Thyroid gland (tissue), 4 donors: Measurements from ENCODE around the gene IKBKG. TPM values are rescaled to one million over a fixed set of nuclear protein-coding genes. Genes with fewer than 3 reads are reported as not detected.

Experiments used
- DNase-seq, 2 donors: peaks; one replicate each; pipeline ENCODE4 v3.0.0-alpha.2; 2019
- H3K27ac ChIP-seq, 3 donors: fragments of 200-600 bp; sonication (generic); 1 replicate in 2 of 3; 2 replicates in 1 of 3; pipeline ENCODE4 v1.5.1; 2016 to 2019; ENCODE audit warnings: mild to moderate bottlenecking in 1 of 3, moderate library complexity in 1 of 3
- H3K27me3 ChIP-seq: fragments of 200-600 bp; sonication (generic); one replicate; pipeline ENCODE4 v1.5.1; 2019
- H3K36me3 ChIP-seq, 2 donors: fragments of 200-600 bp; sonication (generic); one replicate each; pipeline ENCODE4 v1.5.1; 2016 to 2019
- H3K4me1 ChIP-seq, 2 donors: fragments of 200-600 bp; sonication (generic); one replicate each; pipeline ENCODE4 v1.5.1; 2017 to 2019
- H3K4me3 ChIP-seq, 3 donors: fragments of 200-600 bp; sonication (generic); replicated peaks in 1 of 3; 1 replicate in 2 of 3; 2 replicates in 1 of 3; pipeline ENCODE4 v1.5.1; 2016; ENCODE audit warnings: mild to moderate bottlenecking in 1 of 3
- H3K9me3 ChIP-seq: fragments of 200-600 bp; sonication (generic); one replicate; pipeline ENCODE4 v1.5.1; 2017
- CTCF ChIP-seq, 6 experiments: fragments of 200-600 bp in 3 of 6; fragments of 450-650 bp in 3 of 6; sonication (generic) in 3 of 6; IDR thresholded peaks; one replicate each; pipeline ENCODE4 v1.5.1; 2016 to 2019; ENCODE audit warnings: antibody characterized with exemption in 6 of 6, mild to moderate bottlenecking in 2 of 6, inconsistent platforms in 1 of 6, moderate library complexity in 1 of 6
- POLR2A ChIP-seq, 2 donors: fragments of 450-650 bp; IDR thresholded peaks; one replicate each; pipeline ENCODE4 v1.6.1; 2017; ENCODE audit warnings: antibody characterized with exemption in 2 of 2, mild to moderate bottlenecking in 2 of 2, moderate library complexity in 1 of 2
- whole genome bisulfite sequencing, 2 donors: methylation state at CpG; one replicate each; pipeline ENCODE4 v1.1.5; 2017; 5-methylcytosine and 5-hydroxymethylcytosine counted together
- intact Hi-C: fragments of 100-400 bp; cut with DNase I; formaldehyde crosslinking; loops from one replicate; pipeline ENCODE4 v1.15.1; 2023
- total RNA-seq, 4 donors: library from RNA; depleted of rRNA; stranded (reverse); fragments of >200 nt; gene quantifications; one replicate each; pipeline ENCODE4 v1.2.3, GENCODE V29; 2016

Gene IKBKG
- total RNA-seq, 4 donors from 2014 or later = 14.4 to 24.3 (median 16.8) TPM

GRCh38 chrX:154526901-154527675 lies 20.3 kb upstream of the IKBKG start:
- DNase-seq = peak; percentile 92 to 94
- Histone ChIP-seq H3K36me3 (no peaks in the 10 kb centered on the region), H3K4me1 (peaks cover 0 to 15% of the 10 kb centered on the region in 2 donors), H3K9me3 (no peaks in the 10 kb centered on the region), H3K27me3 (no peaks in the 10 kb centered on the region), H3K27ac (peak overlapping the region; percentile 8 to 88 (median 63)), H3K4me3 (no peak overlapping the region)
- intact Hi-C loops = no loop called here
- TF ChIP-seq CTCF (IDR thresholded peaks at IDR 0.05) (peak in 4 of 6 experiments; percentile 39 to 58 (median 51)), POLR2A (IDR thresholded peaks at IDR 0.05) (peak in 1 of 2 donors; percentile 47)
- WGBS, 2 donors = 1 to 2% methylated on average over 6 to 11 of the region's 15 CpGs

- no peak overlapping the region for H3K27ac ChIP-seq
- no peaks in the 10 kb centered on the region for H3K9me3 ChIP-seq
- no peak overlapping the region for H3K4me3 ChIP-seq
- peaks cover 0 to 7% of the 10 kb centered on the region in 2 donors for H3K36me3 ChIP-seq
- H3K27me3 ChIP-seq = no peaks in the 10 kb centered on the region
- peaks cover 0 to 15% of the 10 kb centered on the region in 2 donors for H3K4me1 ChIP-seq
- TF ChIP-seq CTCF (IDR thresholded peaks at IDR 0.05) (no peak), POLR2A (IDR thresholded peaks at IDR 0.05) (no peak)
- intact Hi-C loops = no loop called here
- 86 to 91% methylated on average over 5 to 6 of the region's 6 CpGs for WGBS, 2 donors
- DNase-seq = peak in 1 of 2 donors; percentile 5
Observed at GRCh38 chrX:154529206-154529612, 18.2 kb upstream of the IKBKG start.

GRCh38 chrX:154530286-154530685 lies 17.1 kb upstream of the IKBKG start:
- peaks cover 4 to 7% of the 10 kb centered on the region in 2 donors for H3K36me3 ChIP-seq
- intact Hi-C loops = loop anchor here (5.0 kb wide), 1 partner anchor 128 kb away; no protein-coding TSS in a partner anchor
- H3K27ac ChIP-seq = peak overlapping the region in 1 of 3 donors; percentile 19
- H3K9me3 ChIP-seq = no peaks in the 10 kb centered on the region
- no peaks in the 10 kb centered on the region for H3K27me3 ChIP-seq
- peaks cover 0 to 21% of the 10 kb centered on the region in 2 donors for H3K4me1 ChIP-seq
- TF ChIP-seq CTCF (IDR thresholded peaks at IDR 0.05) = no peak
- H3K4me3 ChIP-seq = no peak overlapping the region
- WGBS, 2 donors = 100% methylated on average over 1 of the region's 11 CpGs; no CpG with 5 or more reads in 1 of the 2 donors
- DNase-seq = peak; percentile 40 to 53

GRCh38 chrX:154531626-154532025 lies 15.8 kb upstream of the IKBKG start:
- peak; percentile 80 to 89 for DNase-seq
- no peak for TF ChIP-seq POLR2A (IDR thresholded peaks at IDR 0.05)
- no peak for TF ChIP-seq CTCF (IDR thresholded peaks at IDR 0.05)
- Histone ChIP-seq H3K27ac (peak overlapping the region in 1 of 3 donors; percentile 45), H3K4me3 (no peak overlapping the region), H3K9me3 (no peaks in the 10 kb centered on the region), H3K36me3 (peaks cover 7 to 8% of the 10 kb centered on the region in 2 donors), H3K4me1 (peaks cover 0 to 17% of the 10 kb centered on the region in 2 donors), H3K27me3 (no peaks in the 10 kb centered on the region)
- intact Hi-C loops = loop anchor here (5.0 kb wide), 1 partner anchor 129 kb away; no protein-coding TSS in a partner anchor
- WGBS, 2 donors = no CpG with 5 or more reads among the region's 16 CpGs

- H3K36me3 ChIP-seq = peaks cover 7 to 8% of the 10 kb centered on the region in 2 donors
- TF ChIP-seq POLR2A (IDR thresholded peaks at IDR 0.05) (no peak), CTCF (IDR thresholded peaks at IDR 0.05) (no peak)
- H3K27me3 ChIP-seq = no peaks in the 10 kb centered on the region
- WGBS, 2 donors = no CpG with 5 or more reads among the region's 23 CpGs
- no peak for DNase-seq
- no peaks in the 10 kb centered on the region for H3K9me3 ChIP-seq
- H3K27ac ChIP-seq = no peak overlapping the region
- H3K4me1 ChIP-seq = peaks cover 0 to 11% of the 10 kb centered on the region in 2 donors
- intact Hi-C loops = loop anchor here (5.0 kb wide), 1 partner anchor 130 kb away; no protein-coding TSS in a partner anchor
- H3K4me3 ChIP-seq = no peak overlapping the region
Observed at GRCh38 chrX:154532690-154533089, 14.7 kb upstream of the IKBKG start.
